GM21723 (cell line): Measurements from ENCODE around the gene BCORL1.
A peak's percentile ranks its signal among the peaks of the same experiment; 100 is the strongest.

Experiments
- ATAC-seq: cut with Tn5 transposase; IDR thresholded peaks from one replicate; pipeline ENCODE4 v1.9.1; 2021; ENCODE audit warnings: mild to moderate bottlenecking, moderate library complexity; ENCODE audit not compliant: unreplicated experiment

The BCORL1 gene

GRCh38 chrX:129982300-129983251 is at the start of gene BCORL1:
Gene BCORL1, plus strand, starts transcription at chrX:129982635. Its CDS starts 22,597 bp downstream, at chrX:130005232.
- ATAC-seq = peak; percentile 89

GRCh38 chrX:129932821-129933321 is 49.6 kb upstream of the BCORL1 start:
- peak; percentile 8 for ATAC-seq

- ATAC-seq = no peak
Observed at GRCh38 chrX:129933700-129934099, 48.7 kb upstream of the BCORL1 start.

- no peak for ATAC-seq
Observed at GRCh38 chrX:129934461-129934860, 48.0 kb upstream of the BCORL1 start.

- ATAC-seq = no peak
Observed at GRCh38 chrX:129934952-129935351, 47.5 kb upstream of the BCORL1 start.

GRCh38 chrX:129938081-129938480 is 44.4 kb upstream of the BCORL1 start:
- no peak for ATAC-seq

GRCh38 chrX:129939986-129940385 is 42.4 kb upstream of the BCORL1 start:
- ATAC-seq = no peak

GRCh38 chrX:129940721-129941120 is 41.7 kb upstream of the BCORL1 start:
- no peak for ATAC-seq

- ATAC-seq = no peak
Observed at GRCh38 chrX:129945131-129945530, 37.3 kb upstream of the BCORL1 start.

GRCh38 chrX:129953334-129953648 is 29.1 kb upstream of the BCORL1 start:
- no peak for ATAC-seq

GRCh38 chrX:129953881-129954280 is 28.6 kb upstream of the BCORL1 start:
- ATAC-seq = no peak

- no peak for ATAC-seq
Observed at GRCh38 chrX:129954804-129955203, 27.6 kb upstream of the BCORL1 start.

- ATAC-seq = no peak
Observed at GRCh38 chrX:129955682-129956081, 26.8 kb upstream of the BCORL1 start.

GRCh38 chrX:129956145-129956544 is 26.3 kb upstream of the BCORL1 start:
- no peak for ATAC-seq

GRCh38 chrX:129956765-129957164 is 25.7 kb upstream of the BCORL1 start:
- ATAC-seq = no peak

GRCh38 chrX:129957241-129958082 is 25.0 kb upstream of the BCORL1 start:
- peak; percentile 63 for ATAC-seq

GRCh38 chrX:129958083-129958465 is 24.4 kb upstream of the BCORL1 start:
- ATAC-seq = no peak

- ATAC-seq = no peak
Observed at GRCh38 chrX:129958814-129959492, 23.5 kb upstream of the BCORL1 start.

- ATAC-seq = no peak
Observed at GRCh38 chrX:129959493-129959832, 23.0 kb upstream of the BCORL1 start.

- ATAC-seq = peak; percentile 90
Observed at GRCh38 chrX:129961180-129962083, 21.0 kb upstream of the BCORL1 start.
